Cardiac muscle cell (in vitro differentiated cells and primary cell): Measurements from ENCODE around the gene CTCF. TPM values are rescaled to one million over a fixed set of nuclear protein-coding genes. Genes with fewer than 3 reads are reported as not detected.

Source experiments
- DNase-seq, 2 donors: peaks; one replicate each; pipeline versions ENCODE4 v3.0.0 to v3.0.0-alpha.2; 2010 to 2017; ENCODE audit warnings: low read depth in 1 of 2, low spot score in 1 of 2
- H3K27ac ChIP-seq: fragments of 200-600 bp; sonication (generic); 2 replicates; pipeline ENCODE4 v1.5.1; 2016
- H3K27me3 ChIP-seq: fragments of 200-600 bp; sonication (generic); 2 replicates; pipeline ENCODE4 v1.6.0; 2016; ENCODE audit warnings: control low read depth
- H3K36me3 ChIP-seq: fragments of 200-600 bp; sonication (generic); 2 replicates; pipeline ENCODE4 v1.5.1; 2016; ENCODE audit warnings: control low read depth
- H3K4me1 ChIP-seq: fragments of 200-600 bp; sonication (generic); 2 replicates; pipeline ENCODE4 v1.8.1; 2017; ENCODE audit warnings: low read depth, mild to moderate bottlenecking, mixed run types
- H3K4me3 ChIP-seq: fragments of 200-600 bp; sonication (generic); 2 replicates; pipeline ENCODE4 v1.5.1; 2016; ENCODE audit warnings: mild to moderate bottlenecking
- H3K9me3 ChIP-seq: fragments of 200-600 bp; sonication (generic); 2 replicates; pipeline ENCODE4 v1.5.1; 2017; ENCODE audit warnings: low read depth, mild to moderate bottlenecking, control low read depth
- CTCF ChIP-seq: IDR thresholded peaks from 2 replicates; pipeline ENCODE4 v1.5.1; 2012; ENCODE audit warnings: low read depth, mild to moderate bottlenecking, low read length
- polyA plus RNA-seq: library from polyadenylated mRNA; unstranded; fragments of >200 nt; fragmentation: Nextera tagmentation; extraction: Ambion mirVana; gene quantifications from 2 replicates; pipeline ENCODE4 v1.2.1, GENCODE V29; 2016
- total RNA-seq: library from RNA; depleted of rRNA; stranded (reverse); fragments of >200 nt; gene quantifications from 2 replicates; pipeline ENCODE4 v1.2.3, GENCODE V29; 2016

The CTCF gene
- total and polyA plus RNA-seq, 2 experiments from 2014 or later, result 33.9 to 38.0 TPM

DNA sequence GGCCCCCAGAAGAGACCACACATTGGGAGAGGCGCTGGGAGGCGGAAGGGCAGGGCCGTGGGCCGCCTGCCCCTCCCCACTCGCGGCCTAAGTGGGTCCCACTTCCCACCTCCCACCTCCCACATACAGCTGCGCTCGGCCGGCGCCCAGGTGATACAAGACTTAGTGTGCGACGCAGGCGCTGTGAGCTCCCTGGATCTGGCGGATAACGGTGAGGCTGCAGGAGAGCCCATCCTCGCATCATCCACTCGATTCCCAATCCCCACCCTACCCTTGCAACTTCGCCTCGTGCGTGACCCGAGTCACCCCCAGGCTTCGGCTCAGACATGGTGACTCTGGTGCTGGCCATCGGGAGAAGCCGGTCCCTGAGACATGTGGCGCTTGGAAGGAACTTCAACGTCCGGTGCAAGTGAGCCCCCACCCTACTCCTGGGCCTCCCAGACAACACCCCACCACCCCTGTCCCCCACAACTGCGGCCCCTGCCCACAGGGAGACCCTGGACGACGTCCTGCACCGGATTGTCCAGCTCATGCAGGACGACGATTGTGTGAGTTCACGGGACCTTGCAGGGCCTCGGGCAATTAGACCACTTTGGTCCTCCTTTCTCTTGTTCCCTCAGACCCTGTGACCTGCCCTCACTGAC, 86.6 kb downstream of the CTCF start:
- no peaks in the 10 kb centered on the region for H3K9me3 ChIP-seq
- no peaks in the 10 kb centered on the region for H3K36me3 ChIP-seq
- H3K27ac ChIP-seq, result no peak overlapping the region
- peaks cover 100% of the 10 kb centered on the region for H3K27me3 ChIP-seq
- TF ChIP-seq CTCF, result no peak
- peaks cover 7% of the 10 kb centered on the region for H3K4me1 ChIP-seq
- H3K4me3 ChIP-seq, result no peak overlapping the region
- DNase-seq, result no peak

DNA sequence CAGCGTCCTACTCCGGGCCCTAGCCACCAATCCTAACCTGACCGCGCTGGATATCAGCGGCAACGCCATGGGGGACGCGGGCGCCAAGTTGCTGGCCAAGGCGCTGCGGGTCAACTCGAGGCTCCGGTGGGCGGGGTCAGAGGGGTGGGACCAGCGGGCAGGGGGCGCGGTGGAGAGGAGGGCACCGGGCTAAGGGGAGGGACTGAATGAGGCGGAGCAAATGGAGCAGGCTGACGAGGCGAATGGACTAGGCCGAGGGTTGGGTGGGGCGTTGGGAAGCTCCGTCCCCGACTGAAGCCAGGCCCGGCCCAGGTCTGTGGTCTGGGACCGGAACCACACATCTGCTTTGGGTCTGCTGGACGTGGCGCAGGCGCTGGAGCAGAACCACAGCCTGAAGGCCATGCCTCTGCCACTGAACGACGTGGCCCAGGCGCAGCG, 87.2 kb downstream of the CTCF start:
- H3K4me1 ChIP-seq, result peaks cover 10% of the 10 kb centered on the region
- H3K27me3 ChIP-seq, result peaks cover 100% of the 10 kb centered on the region
- H3K4me3 ChIP-seq, result no peak overlapping the region
- no peak for TF ChIP-seq CTCF
- no peak overlapping the region for H3K27ac ChIP-seq
- peak in 1 of 2 donors; percentile 23 for DNase-seq
- H3K36me3 ChIP-seq, result no peaks in the 10 kb centered on the region
- no peaks in the 10 kb centered on the region for H3K9me3 ChIP-seq

DNA sequence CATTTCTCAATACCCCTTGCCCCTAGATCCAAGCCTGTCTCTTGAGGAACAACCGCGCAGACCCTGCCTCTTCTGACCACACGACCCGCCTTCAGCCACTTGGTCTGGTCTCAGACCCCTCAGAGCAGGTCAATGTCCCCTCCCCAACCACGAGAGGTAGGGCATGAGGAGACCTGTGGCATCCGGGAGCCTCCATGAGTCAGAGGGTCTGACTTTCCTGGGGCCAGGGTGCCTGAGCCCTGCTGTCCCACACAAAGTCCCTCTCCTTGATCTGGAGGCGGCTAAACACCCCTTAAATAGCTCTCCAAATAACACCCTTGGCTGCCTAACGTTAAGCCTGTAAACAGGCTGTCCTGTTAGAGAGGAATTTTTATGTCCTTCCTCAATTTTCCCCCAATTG, 87.7 kb downstream of the CTCF start:
- Histone ChIP-seq H3K9me3 (no peaks in the 10 kb centered on the region), H3K36me3 (no peaks in the 10 kb centered on the region), H3K4me1 (peaks cover 10% of the 10 kb centered on the region), H3K4me3 (no peak overlapping the region), H3K27ac (no peak overlapping the region), H3K27me3 (peaks cover 100% of the 10 kb centered on the region)
- TF ChIP-seq CTCF, result no peak
- no peak for DNase-seq

DNA sequence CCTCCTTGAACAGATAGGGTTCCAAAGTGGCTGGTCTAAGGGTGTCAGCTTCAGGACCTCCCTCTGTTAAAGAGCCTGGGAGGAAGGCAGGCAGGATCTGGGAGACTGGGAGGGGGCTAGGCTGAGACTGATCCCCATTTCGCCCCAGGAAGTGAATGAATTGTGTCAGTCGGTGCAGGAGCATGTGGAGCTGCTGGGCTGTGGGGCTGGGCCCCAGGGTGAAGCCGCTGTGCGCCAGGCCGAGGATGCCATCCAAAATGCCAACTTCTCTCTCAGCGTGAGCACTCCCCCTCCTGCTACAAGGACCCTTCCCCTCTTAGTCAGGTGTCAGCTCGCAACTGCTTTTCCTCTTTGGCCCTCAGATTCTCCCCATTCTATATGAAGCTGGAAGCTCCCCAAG, 88.7 kb downstream of the CTCF start:
- Histone ChIP-seq H3K4me1 (peaks cover 10% of the 10 kb centered on the region), H3K27ac (no peak overlapping the region), H3K27me3 (peaks cover 90% of the 10 kb centered on the region), H3K9me3 (no peaks in the 10 kb centered on the region), H3K4me3 (no peak overlapping the region), H3K36me3 (no peaks in the 10 kb centered on the region)
- DNase-seq, result no peak
- no peak for TF ChIP-seq CTCF

- H3K27me3 ChIP-seq, result peaks cover 82% of the 10 kb centered on the region
- H3K4me1 ChIP-seq, result peaks cover 10% of the 10 kb centered on the region
- H3K9me3 ChIP-seq, result no peaks in the 10 kb centered on the region
- DNase-seq, result no peak
- H3K4me3 ChIP-seq, result no peak overlapping the region
- no peak for TF ChIP-seq CTCF
- H3K36me3 ChIP-seq, result no peaks in the 10 kb centered on the region
- H3K27ac ChIP-seq, result no peak overlapping the region
These were observed 89.5 kb downstream of the CTCF start for GRCh38 chr16:67651847-67652246.
